ENCODE results near the gene NUDT16L1.

Gene NUDT16L1

DNA sequence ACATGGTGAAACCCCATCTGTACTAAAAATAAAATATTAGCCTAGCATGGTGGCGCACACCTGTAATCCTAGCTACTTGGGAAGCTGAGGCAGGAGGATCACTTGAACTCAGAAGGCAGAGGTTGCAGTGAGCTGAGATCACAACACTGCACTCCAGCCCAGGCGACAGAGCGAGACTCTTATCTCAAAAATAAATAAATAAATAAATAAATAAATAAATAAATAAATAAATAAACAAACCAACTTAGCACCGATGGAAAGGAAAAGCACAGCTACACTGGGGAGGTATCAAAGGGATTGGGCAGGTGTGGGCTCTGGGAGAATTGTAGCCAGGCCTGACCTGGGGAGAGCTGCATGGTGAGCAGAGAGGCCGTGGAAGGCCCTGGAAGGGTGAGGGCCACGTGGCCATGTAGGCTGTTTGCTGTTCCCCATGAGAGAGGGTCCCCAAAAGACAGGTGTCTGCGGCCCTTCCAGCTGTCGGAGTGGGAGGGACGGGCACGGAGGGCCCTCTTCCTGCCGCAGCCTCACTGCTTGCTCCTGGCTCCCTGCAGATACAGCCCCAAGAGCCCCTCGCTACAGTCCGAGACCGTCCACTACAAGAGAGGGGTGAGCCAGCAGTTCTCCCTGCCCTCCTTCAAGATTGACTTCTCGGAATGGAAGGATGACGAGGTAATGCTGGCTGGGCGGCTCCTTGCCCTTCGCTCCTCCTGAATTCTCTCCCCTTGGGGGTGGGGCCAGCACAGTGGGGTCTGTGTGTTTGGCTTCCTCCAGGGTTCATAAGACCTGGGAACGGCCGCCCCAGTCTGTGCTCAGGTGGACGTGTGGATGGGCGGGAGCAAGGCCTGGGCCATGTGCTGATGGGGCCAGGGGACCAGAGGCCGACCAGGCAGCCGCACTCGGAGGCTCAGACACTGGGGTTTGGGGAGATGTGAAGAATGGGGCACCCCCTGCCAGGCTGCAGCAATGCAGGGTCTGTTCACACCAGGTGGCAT, 36.4 kb upstream of the NUDT16L1 start:
- TF ChIP-seq, protein P1, sequence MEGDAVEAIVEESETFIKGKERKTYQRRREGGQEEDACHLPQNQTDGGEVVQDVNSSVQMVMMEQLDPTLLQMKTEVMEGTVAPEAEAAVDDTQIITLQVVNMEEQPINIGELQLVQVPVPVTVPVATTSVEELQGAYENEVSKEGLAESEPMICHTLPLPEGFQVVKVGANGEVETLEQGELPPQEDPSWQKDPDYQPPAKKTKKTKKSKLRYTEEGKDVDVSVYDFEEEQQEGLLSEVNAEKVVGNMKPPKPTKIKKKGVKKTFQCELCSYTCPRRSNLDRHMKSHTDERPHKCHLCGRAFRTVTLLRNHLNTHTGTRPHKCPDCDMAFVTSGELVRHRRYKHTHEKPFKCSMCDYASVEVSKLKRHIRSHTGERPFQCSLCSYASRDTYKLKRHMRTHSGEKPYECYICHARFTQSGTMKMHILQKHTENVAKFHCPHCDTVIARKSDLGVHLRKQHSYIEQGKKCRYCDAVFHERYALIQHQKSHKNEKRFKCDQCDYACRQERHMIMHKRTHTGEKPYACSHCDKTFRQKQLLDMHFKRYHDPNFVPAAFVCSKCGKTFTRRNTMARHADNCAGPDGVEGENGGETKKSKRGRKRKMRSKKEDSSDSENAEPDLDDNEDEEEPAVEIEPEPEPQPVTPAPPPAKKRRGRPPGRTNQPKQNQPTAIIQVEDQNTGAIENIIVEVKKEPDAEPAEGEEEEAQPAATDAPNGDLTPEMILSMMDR (IDR thresholded peaks at IDR 0.05; ENCODE audit: low read depth, low read length): no peak
- H3K4me3 ChIP-seq (ENCODE audit: low read depth, low read length): no peak overlapping the region

DNA sequence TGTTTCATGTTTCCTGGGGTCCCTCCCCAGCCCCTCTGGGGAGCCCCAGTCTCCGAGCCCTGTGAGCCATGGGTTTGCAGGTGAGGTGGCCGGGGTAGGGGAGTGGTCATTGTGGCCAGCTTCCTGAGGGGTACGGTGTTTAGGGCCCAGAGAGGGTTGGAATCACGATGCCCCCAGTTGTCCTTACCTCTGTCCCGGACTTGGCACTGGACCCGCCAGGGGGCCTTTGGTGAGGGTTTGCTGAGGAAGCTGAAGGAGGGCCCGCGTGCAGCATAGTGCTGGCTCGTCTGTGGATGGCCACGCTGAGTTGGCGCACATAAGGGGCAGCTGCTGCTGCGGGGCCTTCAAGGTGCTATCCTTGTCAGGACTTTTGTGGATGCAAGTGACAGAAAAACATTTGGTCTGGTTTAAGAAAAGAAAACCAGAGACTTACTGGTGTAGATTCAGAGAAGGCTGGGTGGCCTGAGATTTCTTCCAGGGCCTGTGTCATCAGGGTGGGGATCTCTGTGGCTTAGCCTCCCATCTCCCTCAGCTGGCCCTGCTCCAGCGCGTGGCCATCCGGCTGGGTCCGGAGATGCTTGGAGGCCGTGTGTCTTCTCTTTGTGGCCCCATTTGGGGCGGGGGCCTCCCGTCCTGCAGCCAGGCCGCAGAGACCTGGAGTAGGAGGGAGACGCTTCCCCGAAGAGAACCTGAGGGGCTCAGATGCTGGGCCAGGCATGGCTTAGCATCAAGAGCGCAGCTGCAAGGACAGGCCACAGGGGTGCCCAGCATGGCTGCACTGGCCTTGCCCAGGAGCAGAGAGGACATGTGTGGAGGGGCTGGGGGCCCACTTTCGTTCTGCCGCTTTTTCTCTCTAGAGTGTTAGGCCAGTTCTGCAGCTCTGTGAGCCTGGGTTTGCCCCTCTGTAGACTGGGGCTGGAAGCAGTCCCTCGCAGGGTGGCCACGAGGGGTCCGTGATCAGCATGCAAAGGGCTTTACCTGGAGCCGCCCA, 33.7 kb upstream of the NUDT16L1 start:
- H3K4me3 ChIP-seq (ENCODE audit: low read depth, low read length): no peak overlapping the region
- TF ChIP-seq, protein P1 (IDR thresholded peaks at IDR 0.05; ENCODE audit: low read depth, low read length): no peak

DNA sequence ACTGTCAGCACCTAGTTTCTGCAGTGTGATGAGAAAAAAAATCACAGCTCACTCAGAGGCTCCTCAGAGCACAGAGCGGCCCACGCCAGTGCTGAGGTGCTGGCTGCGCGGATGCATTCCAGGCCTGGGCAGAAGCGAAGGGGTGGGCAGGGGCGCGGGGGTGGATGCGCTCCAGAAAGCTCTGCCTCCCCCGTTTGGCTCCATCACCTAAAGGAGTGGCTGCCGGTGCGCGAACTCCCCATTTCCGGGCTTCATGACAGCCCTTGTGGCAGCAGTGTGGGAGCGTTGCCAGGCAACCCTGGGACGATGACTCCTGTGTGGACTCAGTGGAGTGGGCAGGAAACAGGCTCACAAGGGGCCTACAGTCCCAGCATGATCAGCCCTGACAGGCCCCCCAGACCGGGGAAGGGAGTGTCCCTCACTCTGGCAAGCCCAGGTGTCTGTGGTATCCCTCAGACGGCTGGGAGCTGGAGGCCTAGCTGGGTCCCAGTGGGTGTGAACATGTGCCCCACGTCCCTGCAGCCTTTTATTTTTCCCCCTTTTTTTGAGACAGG, 32.8 kb upstream of the NUDT16L1 start:
- no peak overlapping the region for H3K4me3 ChIP-seq (ENCODE audit: low read depth, low read length)
- TF ChIP-seq, protein P1 (IDR thresholded peaks at IDR 0.05; ENCODE audit: low read depth, low read length): no peak

DNA sequence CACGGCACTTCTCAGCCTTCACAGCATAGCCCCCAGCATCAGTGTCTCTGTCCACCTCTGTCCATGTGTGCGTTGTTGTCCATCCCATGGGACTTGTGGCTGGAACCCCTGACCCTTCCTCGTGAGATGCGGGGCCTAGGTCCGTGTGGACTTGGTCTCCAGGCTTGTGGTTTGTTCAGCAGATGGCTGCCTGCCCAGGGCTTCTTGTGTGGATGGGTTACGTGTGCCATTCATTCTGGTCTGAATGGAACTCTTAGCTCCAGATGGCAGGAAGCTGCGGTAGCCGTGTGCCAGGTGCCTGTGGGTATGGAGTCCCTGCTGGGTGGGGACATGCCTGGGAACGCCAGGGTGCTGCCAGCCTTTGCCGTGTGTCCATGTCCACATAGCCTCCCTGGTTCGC, 31.7 kb upstream of the NUDT16L1 start:
- H3K4me3 ChIP-seq (ENCODE audit: low read depth, low read length): no peak overlapping the region
- TF ChIP-seq, protein P1 (IDR thresholded peaks at IDR 0.05; ENCODE audit: low read depth, low read length): no peak

DNA sequence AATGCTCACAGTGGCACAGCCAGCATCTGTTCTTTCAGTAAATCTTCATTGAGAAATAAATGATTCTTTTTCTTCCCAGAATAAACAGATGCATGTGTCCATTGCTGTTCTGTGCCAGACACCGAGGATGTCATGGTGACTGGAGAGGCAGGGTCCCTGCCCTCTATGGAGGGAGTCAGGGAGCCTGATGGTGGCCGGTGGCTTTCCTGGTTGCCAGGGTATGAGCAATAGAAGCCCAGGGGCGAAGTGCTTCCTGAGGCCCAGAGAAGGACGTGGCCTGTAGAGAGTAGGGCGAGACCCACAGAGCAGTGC, 29.9 kb upstream of the NUDT16L1 start:
- no peak overlapping the region for H3K4me3 ChIP-seq (ENCODE audit: low read depth, low read length)
- TF ChIP-seq, protein P1 (IDR thresholded peaks at IDR 0.05; ENCODE audit: low read depth, low read length): no peak

DNA sequence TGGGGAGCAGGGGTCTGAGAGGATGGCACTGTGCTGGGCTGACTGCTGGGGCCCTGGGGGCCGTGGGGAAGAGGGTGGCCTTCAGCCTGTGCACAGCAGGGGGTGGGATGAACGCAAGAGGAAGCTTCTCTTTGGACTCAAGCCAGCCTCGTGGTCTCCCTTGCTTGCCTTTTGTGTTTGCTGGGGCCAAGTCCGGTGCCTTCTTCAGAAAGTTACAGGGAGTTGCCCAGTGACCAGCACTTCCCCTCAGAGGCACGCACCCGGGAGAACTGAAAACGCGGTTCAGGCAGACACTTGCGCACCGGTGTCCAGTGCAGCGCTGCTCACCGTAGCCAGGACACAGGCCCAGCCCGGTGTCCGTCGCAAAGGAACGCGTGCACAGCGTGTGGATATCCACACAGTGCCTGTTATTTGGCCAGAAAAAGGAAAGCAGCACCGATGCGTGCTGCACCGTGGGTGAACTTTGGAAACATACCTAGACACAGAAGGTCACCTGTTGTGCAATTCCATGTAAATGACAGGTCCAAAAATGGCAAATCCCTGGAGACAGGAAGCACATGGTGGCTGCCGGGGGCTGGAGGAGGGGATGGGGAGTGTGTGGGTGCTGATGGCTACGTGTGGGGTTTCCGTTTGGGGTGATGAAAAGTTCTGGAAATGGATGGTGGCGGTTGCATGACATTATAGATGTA, 29.4 kb upstream of the NUDT16L1 start:
- no peak overlapping the region for H3K4me3 ChIP-seq (ENCODE audit: low read depth, low read length)
- TF ChIP-seq, protein P1 (IDR thresholded peaks at IDR 0.05; ENCODE audit: low read depth, low read length): no peak
